M059J (cell line): ENCODE results near the gene ATXN7. TPM values are rescaled to one million over a fixed set of nuclear protein-coding genes. Genes with fewer than 3 reads are reported as not detected.

Source experiments
- DNase-seq: peaks from one replicate; pipeline ENCODE4 v3.0.0-alpha.2; 2012; ENCODE audit warnings: low read depth
- total RNA-seq: library from RNA; depleted of rRNA; stranded (reverse); fragments of >200 nt; shearing (Covaris generic); gene quantifications from 2 replicates; pipeline ENCODE4 v1.2.3, GENCODE V29; 2014; rRNA removed

ATXN7 gene
- total RNA-seq, 1 experiment from 2014 or later, result 5.4 TPM

- DNase-seq, result peak; percentile 32
Measured at GRCh38 chr3:64048631-64049061, 185.0 kb downstream of the ATXN7 start.

GRCh38 chr3:64049136-64049535 is 185.5 kb downstream of the ATXN7 start:
- DNase-seq, result peak; percentile 56

GRCh38 chr3:64049832-64050231 is 186.2 kb downstream of the ATXN7 start:
- no peak for DNase-seq

Other genes with a start within 250 kb of the ATXN7 start
- 0.10 TPM in 1 of 2 replicates, not detected in the other for gene SNTN, start 211.2 kb upstream of the ATXN7 start, total RNA-seq
- not detected in 2 replicates for gene C3orf49, start 44.6 kb upstream of the ATXN7 start, total RNA-seq
- gene THOC7, start 62 bp upstream of the ATXN7 start, total RNA-seq, result 43.6 and 61.4 TPM in 2 replicates
- gene SCAANT1, start 48.5 kb downstream of the ATXN7 start, total RNA-seq, result not detected in 2 replicates
- 62.8 and 85.1 TPM in 2 replicates for gene PSMD6, start 159.6 kb downstream of the ATXN7 start, total RNA-seq